ENCODE results near the gene THAP4.

THAP4 gene

DNA sequence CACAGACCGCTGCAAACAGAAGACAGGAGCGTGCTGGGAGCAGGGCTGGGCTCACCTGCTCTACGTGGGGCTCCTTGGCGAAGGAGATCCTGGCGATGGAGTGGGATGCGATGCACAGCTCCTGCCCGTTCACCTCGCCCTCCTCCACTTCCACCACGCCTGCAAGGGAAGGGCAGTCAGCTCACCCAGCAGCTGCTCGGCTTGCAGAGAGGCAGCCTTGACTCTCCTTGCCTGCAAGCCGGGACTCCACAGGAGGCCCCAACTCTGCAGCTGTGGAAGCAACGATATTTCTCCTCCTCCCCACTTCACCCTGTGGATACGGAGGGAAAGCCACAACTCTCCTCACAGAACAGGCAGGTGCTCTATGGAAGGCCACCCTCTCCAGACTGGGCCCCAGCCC, 35.1 kb downstream of the THAP4 start:
- Histone ChIP-seq H3K27ac (replicated peaks) (no peak overlapping the region), H3K27me3 (ENCODE audit: insufficient read depth, poor library complexity, severe bottlenecking) (no peaks in the 10 kb centered on the region), H3K4me3 (replicated peaks; ENCODE audit: insufficient read depth, low read length) (no peak overlapping the region)
- no peak for TF ChIP-seq POLR2AphosphoS5 (IDR thresholded peaks at IDR 0.05; ENCODE audit: low read depth)
- no peak for TF ChIP-seq GABPA (IDR thresholded peaks at IDR 0.05; ENCODE audit: low read depth)
- TF ChIP-seq SPI1 (IDR thresholded peaks at IDR 0.05; ENCODE audit: borderline replicate concordance, low read depth), result no peak
- no peak for TF ChIP-seq REST (IDR thresholded peaks at IDR 0.05; ENCODE audit: insufficient replicate concordance, low read depth)
- TF ChIP-seq, protein P1, sequence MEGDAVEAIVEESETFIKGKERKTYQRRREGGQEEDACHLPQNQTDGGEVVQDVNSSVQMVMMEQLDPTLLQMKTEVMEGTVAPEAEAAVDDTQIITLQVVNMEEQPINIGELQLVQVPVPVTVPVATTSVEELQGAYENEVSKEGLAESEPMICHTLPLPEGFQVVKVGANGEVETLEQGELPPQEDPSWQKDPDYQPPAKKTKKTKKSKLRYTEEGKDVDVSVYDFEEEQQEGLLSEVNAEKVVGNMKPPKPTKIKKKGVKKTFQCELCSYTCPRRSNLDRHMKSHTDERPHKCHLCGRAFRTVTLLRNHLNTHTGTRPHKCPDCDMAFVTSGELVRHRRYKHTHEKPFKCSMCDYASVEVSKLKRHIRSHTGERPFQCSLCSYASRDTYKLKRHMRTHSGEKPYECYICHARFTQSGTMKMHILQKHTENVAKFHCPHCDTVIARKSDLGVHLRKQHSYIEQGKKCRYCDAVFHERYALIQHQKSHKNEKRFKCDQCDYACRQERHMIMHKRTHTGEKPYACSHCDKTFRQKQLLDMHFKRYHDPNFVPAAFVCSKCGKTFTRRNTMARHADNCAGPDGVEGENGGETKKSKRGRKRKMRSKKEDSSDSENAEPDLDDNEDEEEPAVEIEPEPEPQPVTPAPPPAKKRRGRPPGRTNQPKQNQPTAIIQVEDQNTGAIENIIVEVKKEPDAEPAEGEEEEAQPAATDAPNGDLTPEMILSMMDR (IDR thresholded peaks at IDR 0.05; ENCODE audit: insufficient read depth, low read length), result no peak
- DNase-seq (ENCODE audit: low read depth in 1 of 2, low spot score in 1 of 2), result no peak

DNA sequence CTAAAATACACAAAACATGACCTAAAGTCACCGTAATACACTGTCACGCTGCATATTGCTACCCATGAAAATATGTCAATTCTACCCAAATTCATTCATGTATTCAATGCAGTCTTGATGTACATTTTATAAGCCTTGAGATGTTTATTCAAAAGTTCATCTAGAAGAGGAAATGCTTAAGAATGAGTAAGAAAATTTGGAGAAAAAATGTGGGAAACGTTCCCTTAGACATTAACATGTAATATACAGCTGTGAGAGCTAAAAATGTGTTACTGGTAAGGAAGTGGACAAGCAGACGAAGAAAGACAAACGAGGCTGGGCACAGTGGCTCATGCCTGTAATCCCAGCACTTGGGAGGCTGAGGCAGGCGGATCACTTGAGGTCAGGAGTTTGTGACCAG, 37.3 kb downstream of the THAP4 start:
- H3K27me3 ChIP-seq (ENCODE audit: insufficient read depth, poor library complexity, severe bottlenecking), result no peaks in the 10 kb centered on the region
- H3K27ac ChIP-seq (replicated peaks), result no peak overlapping the region
- H3K4me3 ChIP-seq (replicated peaks; ENCODE audit: insufficient read depth, low read length), result no peak overlapping the region
- TF ChIP-seq GABPA (IDR thresholded peaks at IDR 0.05; ENCODE audit: low read depth) (no peak), POLR2AphosphoS5 (IDR thresholded peaks at IDR 0.05; ENCODE audit: low read depth) (no peak), REST (IDR thresholded peaks at IDR 0.05; ENCODE audit: insufficient replicate concordance, low read depth) (no peak), SPI1 (IDR thresholded peaks at IDR 0.05; ENCODE audit: borderline replicate concordance, low read depth) (no peak)
- TF ChIP-seq, protein P1 (IDR thresholded peaks at IDR 0.05; ENCODE audit: insufficient read depth, low read length), result no peak
- no peak for DNase-seq (ENCODE audit: low read depth in 1 of 2, low spot score in 1 of 2)

DNA sequence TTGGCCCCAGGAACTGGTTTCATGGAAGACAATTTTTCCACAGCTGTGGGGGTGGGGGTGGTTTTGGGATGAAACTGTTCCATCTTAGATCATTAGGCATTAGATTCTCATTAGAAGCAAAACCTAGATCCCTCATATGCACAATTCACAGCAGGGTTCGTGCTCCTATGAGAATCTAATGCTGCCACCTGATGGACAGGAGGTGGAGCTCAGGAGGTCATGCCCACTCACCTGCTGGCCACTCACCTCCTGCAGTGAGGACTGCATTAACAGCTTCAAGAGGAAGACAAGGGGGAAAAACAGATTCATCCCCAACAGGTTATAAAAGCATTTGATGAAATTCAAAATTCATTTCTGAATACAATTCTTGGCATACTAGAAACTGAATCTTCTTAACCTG, 38.5 kb downstream of the THAP4 start:
- Histone ChIP-seq H3K4me3 (replicated peaks; ENCODE audit: insufficient read depth, low read length) (no peak overlapping the region), H3K27ac (replicated peaks) (no peak overlapping the region)

More for the DNA sequence above, 38.5 kb downstream of the THAP4 start:
- no peaks in the 10 kb centered on the region for H3K27me3 ChIP-seq (ENCODE audit: insufficient read depth, poor library complexity, severe bottlenecking)
- no peak for TF ChIP-seq REST (IDR thresholded peaks at IDR 0.05; ENCODE audit: insufficient replicate concordance, low read depth)
- no peak for TF ChIP-seq SPI1 (IDR thresholded peaks at IDR 0.05; ENCODE audit: borderline replicate concordance, low read depth)
- DNase-seq (ENCODE audit: low read depth in 1 of 2, low spot score in 1 of 2), result no peak
